BJ (cell line): ENCODE results near the gene SF3B1. TPM values are rescaled to one million over a fixed set of nuclear protein-coding genes. Genes with fewer than 3 reads are reported as not detected.

Experiments
- CTCF ChIA-PET: fragments of 350-600 bp; formaldehyde crosslinking; extraction: SDS; loops from one replicate; lab custom pipeline; 2021; ENCODE audit warnings: antibody characterized with exemption, inconsistent platforms; lab: Yijun Ruan, JAX
- POLR2A ChIA-PET: fragments of 300-600 bp; sonication (Branson Sonifier 250); formaldehyde crosslinking; extraction: SDS; loops from one replicate; lab custom pipeline; 2021; ENCODE audit warnings: antibody characterized with exemption; lab: Charles Lee
- DNase-seq: peaks from one replicate; pipeline ENCODE4 v3.0.0-alpha.2; 2011; ENCODE audit warnings: low read depth
- H3K27me3 ChIP-seq: 2 replicates; pipeline ENCODE4 v1.6.0; 2011; ENCODE audit warnings: low read length; ENCODE audit not compliant: control insufficient read depth, insufficient read depth
- H3K36me3 ChIP-seq: 2 replicates; pipeline ENCODE4 v1.5.1; 2011; ENCODE audit warnings: low read length; ENCODE audit not compliant: control insufficient read depth, insufficient read depth
- H3K4me3 ChIP-seq: 2 replicates; pipeline ENCODE4 v1.5.1; 2011; ENCODE audit warnings: low read depth, mild to moderate bottlenecking, control low read depth, low read length
- CTCF ChIP-seq: IDR thresholded peaks from 2 replicates; pipeline ENCODE4 v1.5.1; 2011; ENCODE audit warnings: low read depth, mild to moderate bottlenecking, control low read depth, inconsistent platforms, low read length, moderate library complexity; ENCODE audit not compliant: insufficient read depth
- polyA plus RNA-seq: library from polyadenylated mRNA; depleted of rRNA; stranded (reverse); fragments of >200 nt; gene quantifications from 2 replicates; pipeline ENCODE4 v1.2.3, GENCODE V29; 2011

SF3B1 gene
- polyA plus RNA-seq, 1 experiment, result 187 TPM

- TF ChIP-seq CTCF, result no peak
- H3K4me3 ChIP-seq, result no peak overlapping the region
- DNase-seq, result no peak
- no peaks in the 10 kb centered on the region for H3K36me3 ChIP-seq
- CTCF ChIA-PET, result interaction anchor here (0.7 to 2.2 kb wide), 2 partner anchors 8 to 179 kb away, joined by 3 to 10 read pairs; no protein-coding TSS in a partner anchor
- POLR2A ChIA-PET, result no interaction called here
- H3K27me3 ChIP-seq, result no peaks in the 10 kb centered on the region; the same call in 1 of the 2 replicates
Observed at GRCh38 chr2:197369933-197370320, 64.9 kb downstream of the SF3B1 start.

- TF ChIP-seq CTCF, result no peak
- no peak for DNase-seq
- ChIA-PET POLR2A (no interaction called here), CTCF (interaction anchor here (0.7 to 2.2 kb wide), 3 partner anchors 9 to 256 kb away, joined by 3 to 10 read pairs (median 3); no protein-coding TSS in a partner anchor)
- no peak overlapping the region for H3K4me3 ChIP-seq
- H3K27me3 ChIP-seq, result no peaks in the 10 kb centered on the region; the same call in 1 of the 2 replicates
- H3K36me3 ChIP-seq, result no peaks in the 10 kb centered on the region
Observed at GRCh38 chr2:197369228-197369932, 65.4 kb downstream of the SF3B1 start.

- ChIA-PET POLR2A (no interaction called here), CTCF (interaction anchor here (0.7 to 2.2 kb wide), 2 partner anchors 10 to 256 kb away, joined by 3 to 10 read pairs; no protein-coding TSS in a partner anchor)
- Histone ChIP-seq H3K36me3 (no peaks in the 10 kb centered on the region), H3K4me3 (no peak overlapping the region), H3K27me3 (no peaks in the 10 kb centered on the region; the same call in 1 of the 2 replicates)
- TF ChIP-seq CTCF, result no peak
- DNase-seq, result no peak
Observed at GRCh38 chr2:197368412-197368811, 66.4 kb downstream of the SF3B1 start.

- CTCF ChIA-PET, result interaction anchor here (0.8 to 1.2 kb wide), 3 partner anchors 11 to 18 kb away, joined by 3 to 5 read pairs (median 3); no protein-coding TSS in a partner anchor
Observed at GRCh38 chr2:197363998-197364397, 70.8 kb downstream of the SF3B1 start.

More at GRCh38 chr2:197363998-197364397, 70.8 kb downstream of the SF3B1 start:
- Histone ChIP-seq H3K36me3 (no peaks in the 10 kb centered on the region), H3K27me3 (no peaks in the 10 kb centered on the region; the same call in 1 of the 2 replicates), H3K4me3 (no peak overlapping the region)
- no peak for TF ChIP-seq CTCF
- POLR2A ChIA-PET, result no interaction called here
- no peak for DNase-seq
